Tongue (tissue), 2 donors: ENCODE measurements around the gene LRRIQ4. TPM values are rescaled to one million over a fixed set of nuclear protein-coding genes. Genes with fewer than 3 reads are reported as not detected.
A peak's percentile ranks its signal among the peaks of the same experiment; 100 is the strongest.

Experiments
- DNase-seq: peaks from one replicate; pipeline ENCODE4 v3.0.0-alpha.2; 2015
- total RNA-seq: library from RNA; depleted of rRNA; stranded (reverse); fragments of >200 nt; gene quantifications from one replicate; pipeline ENCODE4 v1.2.3, GENCODE V29; 2014

LRRIQ4 gene
- total RNA-seq = not detected

- DNase-seq = peak; percentile 90
Observed at GRCh38 chr3:169812332-169813235, at the start of gene LRRIQ4, which contains the start of gene LRRC34. Gene LRRIQ4 (plus strand): TSS chr3:169812870. CDS start chr3:169821922, 9,052 bp downstream. Gene LRRC34 (minus strand): TSS chr3:169812904. CDS start chr3:169812548, 356 bp downstream.

GRCh38 chr3:169764312-169764881, 48.3 kb upstream of the LRRIQ4 start:
- DNase-seq = peak; percentile 72

GRCh38 chr3:169764882-169765612, 47.6 kb upstream of the LRRIQ4 start, which contains the start of gene TERC:
Gene TERC (minus strand): TSS chr3:169765060.
- DNase-seq = peak; percentile 98

GRCh38 chr3:169769287-169770181, 43.1 kb upstream of the LRRIQ4 start, which contains the start of gene ACTRT3:
Gene ACTRT3 (minus strand): TSS chr3:169769561. CDS start chr3:169769520, 41 bp downstream.
- DNase-seq = peak; percentile 77

- peak; percentile 97 for DNase-seq
Observed at GRCh38 chr3:169771497-169772304, 41.0 kb upstream of the LRRIQ4 start.

- peak; percentile 95 for DNase-seq
Observed at GRCh38 chr3:169772305-169772896, 40.3 kb upstream of the LRRIQ4 start.

- DNase-seq = peak; percentile 98
Observed at GRCh38 chr3:169772897-169773816, 39.5 kb upstream of the LRRIQ4 start, which contains the start of gene MYNN. Gene MYNN (plus strand): TSS chr3:169773396. CDS start chr3:169774296, 900 bp downstream.

- no peak for DNase-seq
Observed at GRCh38 chr3:169774186-169774585, 38.5 kb upstream of the LRRIQ4 start.

GRCh38 chr3:169777822-169778221, 34.8 kb upstream of the LRRIQ4 start:
- no peak for DNase-seq

GRCh38 chr3:169780742-169781141, 31.9 kb upstream of the LRRIQ4 start:
- DNase-seq = no peak

GRCh38 chr3:169781209-169781855, 31.3 kb upstream of the LRRIQ4 start:
- no peak for DNase-seq

GRCh38 chr3:169787120-169787519, 25.6 kb upstream of the LRRIQ4 start:
- DNase-seq = no peak

GRCh38 chr3:169787791-169788190, 24.9 kb upstream of the LRRIQ4 start:
- DNase-seq = no peak

- DNase-seq = no peak
Observed at GRCh38 chr3:169790219-169790618, 22.5 kb upstream of the LRRIQ4 start.

- DNase-seq = no peak
Observed at GRCh38 chr3:169790687-169791429, 21.8 kb upstream of the LRRIQ4 start.

- DNase-seq = no peak
Observed at GRCh38 chr3:169792359-169792758, 20.3 kb upstream of the LRRIQ4 start.

GRCh38 chr3:169804681-169805080, 8.0 kb upstream of the LRRIQ4 start:
- no peak for DNase-seq
